Measurements from ENCODE around the gene CCDC126. TPM values are rescaled to one million over a fixed set of nuclear protein-coding genes. Genes with fewer than 3 reads are reported as not detected.

Gene CCDC126
- total RNA-seq, 1 experiment from 2014 or later = 10.3 TPM

GRCh38 chr7:23662124-23662983 is 65.2 kb downstream of the CCDC126 start:
- POLR2A ChIA-PET = no interaction called here

DNA sequence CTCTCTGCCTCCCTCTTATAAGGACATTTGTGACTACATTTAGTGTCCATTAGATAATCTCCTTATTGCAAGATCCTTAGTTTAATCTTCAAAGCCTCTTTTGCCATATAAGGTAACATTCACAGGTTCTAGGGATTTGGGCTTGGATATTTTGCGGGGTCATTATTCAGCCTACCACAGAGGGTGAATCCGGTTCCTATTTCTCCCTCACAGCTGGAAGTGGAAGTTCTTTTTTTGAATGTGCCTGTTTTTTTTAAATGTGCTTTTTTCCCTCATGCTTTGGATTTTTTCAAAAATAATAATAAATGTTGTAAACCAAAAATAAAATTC is 65.8 kb downstream of the CCDC126 start:
- H3K4me1 ChIP-seq (ENCODE audit: control insufficient read depth, insufficient read depth, low read length) = no peaks in the 10 kb centered on the region
- TF ChIP-seq TCF7L2 (IDR thresholded peaks at IDR 0.05; ENCODE audit: low read depth, low read length) = no peak
- no peak for TF ChIP-seq SIN3A (IDR thresholded peaks at IDR 0.05; ENCODE audit: borderline replicate concordance, insufficient read depth, low read depth, low read length)
- TF ChIP-seq, protein P1, sequence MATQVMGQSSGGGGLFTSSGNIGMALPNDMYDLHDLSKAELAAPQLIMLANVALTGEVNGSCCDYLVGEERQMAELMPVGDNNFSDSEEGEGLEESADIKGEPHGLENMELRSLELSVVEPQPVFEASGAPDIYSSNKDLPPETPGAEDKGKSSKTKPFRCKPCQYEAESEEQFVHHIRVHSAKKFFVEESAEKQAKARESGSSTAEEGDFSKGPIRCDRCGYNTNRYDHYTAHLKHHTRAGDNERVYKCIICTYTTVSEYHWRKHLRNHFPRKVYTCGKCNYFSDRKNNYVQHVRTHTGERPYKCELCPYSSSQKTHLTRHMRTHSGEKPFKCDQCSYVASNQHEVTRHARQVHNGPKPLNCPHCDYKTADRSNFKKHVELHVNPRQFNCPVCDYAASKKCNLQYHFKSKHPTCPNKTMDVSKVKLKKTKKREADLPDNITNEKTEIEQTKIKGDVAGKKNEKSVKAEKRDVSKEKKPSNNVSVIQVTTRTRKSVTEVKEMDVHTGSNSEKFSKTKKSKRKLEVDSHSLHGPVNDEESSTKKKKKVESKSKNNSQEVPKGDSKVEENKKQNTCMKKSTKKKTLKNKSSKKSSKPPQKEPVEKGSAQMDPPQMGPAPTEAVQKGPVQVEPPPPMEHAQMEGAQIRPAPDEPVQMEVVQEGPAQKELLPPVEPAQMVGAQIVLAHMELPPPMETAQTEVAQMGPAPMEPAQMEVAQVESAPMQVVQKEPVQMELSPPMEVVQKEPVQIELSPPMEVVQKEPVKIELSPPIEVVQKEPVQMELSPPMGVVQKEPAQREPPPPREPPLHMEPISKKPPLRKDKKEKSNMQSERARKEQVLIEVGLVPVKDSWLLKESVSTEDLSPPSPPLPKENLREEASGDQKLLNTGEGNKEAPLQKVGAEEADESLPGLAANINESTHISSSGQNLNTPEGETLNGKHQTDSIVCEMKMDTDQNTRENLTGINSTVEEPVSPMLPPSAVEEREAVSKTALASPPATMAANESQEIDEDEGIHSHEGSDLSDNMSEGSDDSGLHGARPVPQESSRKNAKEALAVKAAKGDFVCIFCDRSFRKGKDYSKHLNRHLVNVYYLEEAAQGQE (IDR thresholded peaks at IDR 0.05; ENCODE audit: insufficient read depth in 1 of 2, low read depth in 2 of 2, low read length in 1 of 2) = no peak
- TF ChIP-seq POLR2AphosphoS5 (IDR thresholded peaks at IDR 0.05; ENCODE audit: low read depth, low read length) = no peak
- no peak for TF ChIP-seq CTCF (IDR thresholded peaks at IDR 0.05)
- intact Hi-C loops (cut with micrococcal nuclease; ENCODE audit: unreplicated experiment) = no loop called here
- DNase-seq (ENCODE audit: low read depth, low spot score) (no peak), ATAC-seq (no peak)
- H3K4me3 ChIP-seq (ENCODE audit: low read depth in 2 of 2, low read length in 2 of 2) = no peak overlapping the region
- no peaks in the 10 kb centered on the region for H3K36me3 ChIP-seq (ENCODE audit: control insufficient read depth, insufficient read depth, low read length)
- CTCF ChIA-PET = no interaction called here
- H3K27me3 ChIP-seq (ENCODE audit: control insufficient read depth, insufficient read depth, low read length) = no peaks in the 10 kb centered on the region
- no TSS peak for BruUV-seq (replicated peaks)
- POLR2A ChIA-PET = no interaction called here
- no peak overlapping the region for H3K27ac ChIP-seq (ENCODE audit: low read length)
- no peaks in the 10 kb centered on the region for H3K9me3 ChIP-seq (ENCODE audit: control insufficient read depth, insufficient read depth, low read depth, low read length)
- in situ Hi-C loops (cut with HindIII; ENCODE audit: low pct_unique_long_range_greater_than_20kb, low sequenced_read_pairs) = no loop called here

More at GRCh38 chr7:23662124-23662983, 65.2 kb downstream of the CCDC126 start:
- in situ Hi-C loops (cut with HindIII; ENCODE audit: low pct_unique_long_range_greater_than_20kb, low sequenced_read_pairs) (no loop called here), intact Hi-C loops (cut with micrococcal nuclease; ENCODE audit: unreplicated experiment) (no loop called here)
- TF ChIP-seq POLR2AphosphoS5 (IDR thresholded peaks at IDR 0.05; ENCODE audit: low read depth, low read length) (no peak), SIN3A (IDR thresholded peaks at IDR 0.05; ENCODE audit: borderline replicate concordance, insufficient read depth, low read depth, low read length) (no peak), TCF7L2 (IDR thresholded peaks at IDR 0.05; ENCODE audit: low read depth, low read length) (no peak), CTCF (IDR thresholded peaks at IDR 0.05) (no peak)
- TF ChIP-seq, protein P1 (IDR thresholded peaks at IDR 0.05; ENCODE audit: insufficient read depth in 1 of 2, low read depth in 2 of 2, low read length in 1 of 2) = no peak
- CTCF ChIA-PET = no interaction called here
- no peaks in the 10 kb centered on the region for H3K27me3 ChIP-seq (ENCODE audit: control insufficient read depth, insufficient read depth, low read length)
- H3K36me3 ChIP-seq (ENCODE audit: control insufficient read depth, insufficient read depth, low read length) = no peaks in the 10 kb centered on the region
- no peak overlapping the region for H3K4me3 ChIP-seq (ENCODE audit: low read depth in 2 of 2, low read length in 2 of 2)
- no peaks in the 10 kb centered on the region for H3K9me3 ChIP-seq (ENCODE audit: control insufficient read depth, insufficient read depth, low read depth, low read length)
- no peaks in the 10 kb centered on the region for H3K4me1 ChIP-seq (ENCODE audit: control insufficient read depth, insufficient read depth, low read length)
- BruUV-seq (replicated peaks) = no TSS peak
- no peak for DNase-seq (ENCODE audit: low read depth, low spot score)
- no peak for ATAC-seq
- no peak overlapping the region for H3K27ac ChIP-seq (ENCODE audit: low read length)
